CD4-positive, alpha-beta T cell (primary cell): Measurements from ENCODE around the gene TRERF1. TPM values are rescaled to one million over a fixed set of nuclear protein-coding genes. Genes with fewer than 3 reads are reported as not detected.
"Not testable (repeated sequence)": the region's sequence is repeated elsewhere in the genome, so short reads cannot be mapped to it uniquely, and the experiment has no call there.

Experiments
- ATAC-seq: fragments of 200-7000 bp; cut with Tn5 transposase; one replicate; pipeline ENCODE4 v1.10.0; 2022; ENCODE audit warnings: mild to moderate bottlenecking; ENCODE audit not compliant: poor library complexity
- CTCF ChIA-PET: fragments of 350-600 bp; sonication (Branson Sonifier 250); formaldehyde crosslinking; loops from one replicate; lab custom pipeline; 2021; ENCODE audit warnings: antibody characterized with exemption, inconsistent platforms; lab: Charles Lee
- POLR2A ChIA-PET: fragments of 350-600 bp; sonication (Branson Sonifier 250); formaldehyde crosslinking; loops from one replicate; lab custom pipeline; 2021; ENCODE audit warnings: antibody characterized with exemption, inconsistent platforms; lab: Charles Lee
- DNase-seq, 14 experiments: peaks; one replicate each; pipeline ENCODE4 v3.0.0-alpha.2; 2013 to 2020; ENCODE audit warnings: mixed read lengths in 2 of 14
- H3K27ac ChIP-seq, 2 donors: one replicate each; pipeline versions ENCODE4 v1.5.1 to v1.7.0; 2013; ENCODE audit warnings: low read length in 2 of 2, low read depth in 1 of 2, mild to moderate bottlenecking in 1 of 2
- H3K27me3 ChIP-seq, 2 experiments: 1 replicate in 1 of 2; 2 replicates in 1 of 2; pipeline versions ENCODE4 v1.6.1 to v1.7.0; 2013; ENCODE audit warnings: low read length in 2 of 2, control low read depth in 1 of 2, mild to moderate bottlenecking in 1 of 2, moderate library complexity in 1 of 2; ENCODE audit not compliant: insufficient read depth in 2 of 2, control insufficient read depth in 1 of 2
- H3K36me3 ChIP-seq: one replicate; pipeline ENCODE4 v1.6.1; 2013; ENCODE audit warnings: low read length, control low read depth; ENCODE audit not compliant: insufficient read depth
- H3K4me1 ChIP-seq: one replicate; pipeline ENCODE4 v1.6.1; 2013; ENCODE audit warnings: low read length, control low read depth; ENCODE audit not compliant: insufficient read depth
- H3K4me3 ChIP-seq: one replicate; pipeline ENCODE4 v1.5.1; 2013; ENCODE audit warnings: mild to moderate bottlenecking, low read length, moderate library complexity
- H3K9me3 ChIP-seq, 2 experiments: 1 replicate in 1 of 2; 2 replicates in 1 of 2; pipeline versions ENCODE4 v1.6.1 to v1.7.0; 2013; ENCODE audit warnings: low read length in 2 of 2, mild to moderate bottlenecking in 2 of 2, control low read depth in 1 of 2, moderate library complexity in 1 of 2; ENCODE audit not compliant: control insufficient read depth in 1 of 2, insufficient read depth in 1 of 2
- H3K27ac Mint-ChIP-seq: one replicate; pipeline ENCODE4 v1.8.0; 2020; ENCODE audit warnings: mixed read lengths
- H3K27me3 Mint-ChIP-seq: one replicate; pipeline ENCODE4 v1.8.0; 2021; ENCODE audit warnings: mixed read lengths
- H3K36me3 Mint-ChIP-seq: one replicate; pipeline ENCODE4 v1.8.0; 2021; ENCODE audit warnings: low read depth, mixed read lengths
- H3K4me1 Mint-ChIP-seq: one replicate; pipeline ENCODE4 v1.8.0; 2021; ENCODE audit warnings: low read depth, mixed read lengths
- H3K4me3 Mint-ChIP-seq: one replicate; pipeline ENCODE4 v1.8.0; 2020; ENCODE audit warnings: mild to moderate bottlenecking, mixed read lengths
- H3K9me3 Mint-ChIP-seq: one replicate; pipeline ENCODE4 v1.8.0; 2020; ENCODE audit warnings: mixed read lengths
- CTCF ChIP-seq: fragments of 200-600 bp; IDR thresholded peaks from one replicate; pipeline ENCODE4 v1.8.0; 2022; ENCODE audit warnings: antibody characterized with exemption, mild to moderate bottlenecking
- intact Hi-C, 2 experiments: fragments of 100-400 bp; cut with DNase I in 1 of 2; cut with micrococcal nuclease in 1 of 2; formaldehyde crosslinking; loops; one replicate each; pipeline versions ENCODE4 v1.15.1 to v1.9.0; 2023 to 2025; cut with DNase I, micrococcal nuclease
- total RNA-seq, 174 experiments: library from RNA in 2 of 174; stranded (reverse) in 2 of 174; gene quantifications; one replicate each; pipeline ENCODE4 v1.2.3 and lab custom pipeline; 2021 to 2026

TRERF1 gene
- total RNA-seq, 2 experiments from 2014 or later, result 31.0 to 31.7 TPM

- Mint-ChIP-seq H3K4me3 (no peak overlapping the region), H3K36me3 (peaks cover 76% of the 10 kb centered on the region), H3K27me3 (no peaks in the 10 kb centered on the region), H3K4me1 (peaks cover 17% of the 10 kb centered on the region), H3K27ac (no peak overlapping the region), H3K9me3 (no peaks in the 10 kb centered on the region)
- no peaks in the 10 kb centered on the region for H3K27me3 ChIP-seq
- H3K27ac ChIP-seq, result no peak overlapping the region
- H3K36me3 ChIP-seq, result peaks cover 64% of the 10 kb centered on the region
- peaks cover 16% of the 10 kb centered on the region for H3K4me1 ChIP-seq
- no peak for ATAC-seq
- H3K4me3 ChIP-seq, result no peak overlapping the region
- TF ChIP-seq CTCF, result no peak
- DNase-seq, result no peak
- intact Hi-C loops, result loop anchor here in 1 of 2 experiments (5.0 to 10.0 kb wide), 2 partner anchors 134 to 167 kb away; no protein-coding TSS in a partner anchor
- CTCF ChIA-PET, result no interaction called here
- H3K9me3 ChIP-seq, result no peaks in the 10 kb centered on the region
- POLR2A ChIA-PET, result no interaction called here
Observed at GRCh38 chr6:42211726-42212125, 240.0 kb downstream of the TRERF1 start.

- ATAC-seq (no peak), DNase-seq (no peak)
- intact Hi-C loops, result loop anchor here in 1 of 2 experiments (5.0 to 10.0 kb wide), 2 partner anchors 133 to 166 kb away; no protein-coding TSS in a partner anchor
- Histone ChIP-seq H3K4me3 (no peak overlapping the region), H3K9me3 (no peaks in the 10 kb centered on the region), H3K27me3 (no peaks in the 10 kb centered on the region), H3K27ac (no peak overlapping the region), H3K4me1 (peaks cover 8% of the 10 kb centered on the region), H3K36me3 (peaks cover 71% of the 10 kb centered on the region)
- Mint-ChIP-seq H3K36me3 (peaks cover 83% of the 10 kb centered on the region), H3K27me3 (no peaks in the 10 kb centered on the region), H3K4me1 (peaks cover 10% of the 10 kb centered on the region), H3K4me3 (no peak overlapping the region), H3K27ac (no peak overlapping the region), H3K9me3 (no peaks in the 10 kb centered on the region)
- CTCF ChIA-PET, result no interaction called here
- POLR2A ChIA-PET, result no interaction called here
- no peak for TF ChIP-seq CTCF
Observed at GRCh38 chr6:42210551-42210950, 241.2 kb downstream of the TRERF1 start.

DNA sequence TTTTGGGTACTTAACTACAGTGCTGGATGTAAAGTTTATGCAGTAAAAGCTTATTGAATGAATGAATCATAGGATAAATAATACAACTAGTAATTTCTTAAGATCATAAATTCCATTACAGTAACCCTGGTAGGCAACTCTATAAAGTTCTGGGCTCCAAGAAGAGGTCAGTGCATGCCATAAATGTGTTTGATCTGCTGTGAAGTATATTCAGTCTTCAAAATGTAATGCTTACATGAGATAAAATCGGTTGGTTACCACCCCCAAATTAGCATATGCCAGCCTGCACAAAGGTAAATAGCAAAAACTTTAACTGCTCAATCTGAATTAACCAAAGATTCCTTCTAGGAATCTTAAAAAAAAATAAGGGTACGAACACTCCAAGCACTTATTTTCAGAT lies 244.2 kb downstream of the TRERF1 start:
- H3K36me3 ChIP-seq, result peaks cover 64% of the 10 kb centered on the region

DNA sequence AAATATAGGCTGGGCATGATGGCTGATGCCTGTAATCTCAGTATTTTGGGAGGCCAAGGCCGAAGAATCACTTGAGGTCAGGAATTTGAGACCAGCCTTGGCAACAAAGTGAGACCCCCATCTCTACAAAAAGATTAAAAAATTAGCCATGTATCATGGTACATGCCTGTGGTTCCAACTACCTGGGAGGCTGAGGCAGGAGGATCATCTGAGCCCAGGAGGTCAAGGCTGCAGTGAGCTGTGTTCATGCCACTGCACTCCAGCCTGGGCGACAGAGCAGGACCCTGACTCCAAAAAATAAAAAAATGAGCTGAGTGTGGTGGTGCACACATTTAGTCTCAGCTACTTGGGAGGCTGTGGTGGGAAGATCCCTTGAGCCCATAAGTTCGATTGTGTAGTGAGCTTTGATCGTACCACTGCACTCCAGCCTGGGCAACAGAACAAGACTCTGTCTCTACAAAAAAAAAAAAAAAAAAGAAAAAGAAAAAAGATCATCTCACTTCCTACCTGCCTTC lies 246.9 kb downstream of the TRERF1 start:
- no peak overlapping the region for H3K4me3 Mint-ChIP-seq
- no peak overlapping the region for H3K27ac Mint-ChIP-seq
- TF ChIP-seq CTCF, result no peak
- H3K9me3 Mint-ChIP-seq, result no peaks in the 10 kb centered on the region
- peaks cover 61% of the 10 kb centered on the region for H3K36me3 Mint-ChIP-seq
- H3K4me1 ChIP-seq, result no peaks in the 10 kb centered on the region
- H3K4me1 Mint-ChIP-seq, result no peaks in the 10 kb centered on the region
- H3K9me3 ChIP-seq, result no peaks in the 10 kb centered on the region
- H3K4me3 ChIP-seq, result no peak overlapping the region
- ATAC-seq (no peak), DNase-seq (no peak)
- H3K27me3 Mint-ChIP-seq, result no peaks in the 10 kb centered on the region
- intact Hi-C loops, result no loop called here
- H3K36me3 ChIP-seq, result peaks cover 40% of the 10 kb centered on the region
- no peak overlapping the region for H3K27ac ChIP-seq
- ChIA-PET POLR2A (interaction anchor here (1.7 kb wide), 1 partner anchor 10 kb away, joined by 4 read pairs; no protein-coding TSS in a partner anchor), CTCF (no interaction called here)
- no peaks in the 10 kb centered on the region for H3K27me3 ChIP-seq

More for the DNA sequence above, 244.2 kb downstream of the TRERF1 start:
- DNase-seq, H3K4me1 ChIP-seq, H3K4me3 Mint-ChIP-seq, H3K27me3 ChIP-seq, POLR2A ChIA-PET, H3K4me3 ChIP-seq, H3K27ac ChIP-seq, H3K4me1 Mint-ChIP-seq, intact Hi-C loops, H3K9me3 ChIP-seq, H3K27ac Mint-ChIP-seq, ATAC-seq, H3K9me3 Mint-ChIP-seq, H3K27me3 Mint-ChIP-seq, CTCF ChIA-PET: not testable (repeated sequence)
- peaks cover 83% of the 10 kb centered on the region for H3K36me3 Mint-ChIP-seq
